HEK293 (cell line): ENCODE data around the gene SSR1.

Experiments
- CTCF ChIA-PET: fragments of 350-600 bp; formaldehyde crosslinking; extraction: SDS; loops from one replicate; lab custom pipeline; 2021; ENCODE audit warnings: antibody characterized with exemption; lab: Yijun Ruan, JAX
- POLR2A ChIA-PET: fragments of 300-600 bp; formaldehyde crosslinking; extraction: SDS; loops from one replicate; lab custom pipeline; 2020; ENCODE audit warnings: antibody characterized with exemption, inconsistent platforms; lab: Yijun Ruan, JAX
- H3K27ac ChIP-seq: fragments of 200-500 bp; sonication (Bioruptor generic); 2 replicates; pipeline ENCODE4 v1.5.1; 2014; ENCODE audit warnings: low read depth, low read length, control low read depth, inconsistent platforms; ENCODE audit errors: extremely low read depth
- H3K36me3 ChIP-seq, 2 experiments: fragments of 200-500 bp in 1 of 2; sonication (Bioruptor generic) in 1 of 2; 1 replicate in 1 of 2; 2 replicates in 1 of 2; pipeline ENCODE4 v1.5.1; 2014 to 2017; ENCODE audit warnings: inconsistent platforms in 2 of 2, low read length in 2 of 2; ENCODE audit not compliant: control insufficient read depth in 2 of 2, insufficient read depth in 1 of 2
- H3K4me1 ChIP-seq: fragments of 200-500 bp; sonication (Bioruptor generic); 2 replicates; pipeline ENCODE4 v1.5.1; 2014; ENCODE audit warnings: mild to moderate bottlenecking, low read length, inconsistent platforms; ENCODE audit not compliant: control insufficient read depth, insufficient read depth
- H3K4me3 ChIP-seq: 2 replicates; pipeline ENCODE4 v1.5.1; 2011; ENCODE audit warnings: low read depth, mild to moderate bottlenecking, control low read depth, low read length, moderate library complexity
- H3K9me3 ChIP-seq: fragments of 200-500 bp; sonication (Bioruptor generic); 2 replicates; pipeline ENCODE4 v1.5.1; 2014; ENCODE audit warnings: low read depth, low read length, inconsistent platforms; ENCODE audit not compliant: control insufficient read depth, insufficient read depth
- KLF10 ChIP-seq: fragments of 450-650 bp; IDR thresholded peaks from 2 replicates; pipeline ENCODE4 v1.5.1; 2018; ENCODE audit warnings: missing biosample characterization, mild to moderate bottlenecking, missing genetic modification characterization
- YY1 ChIP-seq: fragments of 450-650 bp; formaldehyde crosslinking; IDR thresholded peaks from 2 replicates; pipeline ENCODE4 v1.5.1; 2018; ENCODE audit warnings: missing biosample characterization, missing genetic modification characterization
- ZNF121 ChIP-seq: fragments of 450-650 bp; formaldehyde crosslinking; IDR thresholded peaks from 2 replicates; pipeline ENCODE4 v1.5.1; 2016; ENCODE audit warnings: missing biosample characterization, missing genetic modification characterization
- ZNF211 ChIP-seq: fragments of 450-650 bp; formaldehyde crosslinking; IDR thresholded peaks from 2 replicates; pipeline ENCODE4 v1.5.1; 2016; ENCODE audit warnings: low read depth, missing biosample characterization, missing genetic modification characterization
- ZNF214 ChIP-seq: fragments of 450-650 bp; formaldehyde crosslinking; IDR thresholded peaks from 2 replicates; pipeline ENCODE4 v1.5.1; 2017; ENCODE audit warnings: missing biosample characterization, mild to moderate bottlenecking, missing genetic modification characterization, borderline replicate concordance
- ZNF239 ChIP-seq: fragments of 450-650 bp; formaldehyde crosslinking; IDR thresholded peaks from 2 replicates; pipeline ENCODE4 v1.5.1; 2016; ENCODE audit warnings: missing biosample characterization, missing genetic modification characterization
- ZNF24 ChIP-seq: fragments of 450-650 bp; formaldehyde crosslinking; IDR thresholded peaks from 2 replicates; pipeline ENCODE4 v1.5.1; 2016; ENCODE audit warnings: missing biosample characterization, missing genetic modification characterization
- ZNF335 ChIP-seq: fragments of 450-650 bp; formaldehyde crosslinking; conservative IDR thresholded peaks from 2 replicates; pipeline ENCODE4 v1.5.1; 2016; ENCODE audit warnings: missing biosample characterization, missing genetic modification characterization
- ZNF48 ChIP-seq: fragments of 450-650 bp; formaldehyde crosslinking; IDR thresholded peaks from 2 replicates; pipeline ENCODE4 v1.5.1; 2016; ENCODE audit warnings: missing biosample characterization, missing genetic modification characterization
- ZNF530 ChIP-seq: fragments of 450-650 bp; formaldehyde crosslinking; IDR thresholded peaks from 2 replicates; pipeline ENCODE4 v1.5.1; 2016; ENCODE audit warnings: low read depth, missing biosample characterization, missing genetic modification characterization
- ZNF768 ChIP-seq: fragments of 450-650 bp; formaldehyde crosslinking; IDR thresholded peaks from 2 replicates; pipeline ENCODE4 v1.5.1; 2018; ENCODE audit warnings: missing biosample characterization, mild to moderate bottlenecking, missing genetic modification characterization
- ZNF785 ChIP-seq: fragments of 450-650 bp; formaldehyde crosslinking; IDR thresholded peaks from 2 replicates; pipeline ENCODE4 v1.5.1; 2016; ENCODE audit warnings: missing biosample characterization, missing genetic modification characterization
- TF ChIP-seq, protein P1 (sequence below): fragments of 450-650 bp; formaldehyde crosslinking; IDR thresholded peaks from 2 replicates; pipeline ENCODE4 v1.5.1; 2017; ENCODE audit warnings: missing biosample characterization, missing genetic modification characterization
- TF ChIP-seq, protein P2 (sequence below): fragments of 450-650 bp; formaldehyde crosslinking; IDR thresholded peaks from 2 replicates; pipeline ENCODE4 v1.5.1; 2016; ENCODE audit warnings: missing biosample characterization, missing genetic modification characterization
- TF ChIP-seq, protein P3 (sequence below): fragments of 450-650 bp; formaldehyde crosslinking; IDR thresholded peaks from 2 replicates; pipeline ENCODE4 v1.5.1; 2016; ENCODE audit warnings: missing biosample characterization, missing genetic modification characterization
- TF ChIP-seq, protein P4 (sequence below): fragments of 450-650 bp; formaldehyde crosslinking; IDR thresholded peaks from 2 replicates; pipeline ENCODE4 v1.5.1; 2016; ENCODE audit warnings: missing biosample characterization, missing genetic modification characterization, borderline replicate concordance
- TF ChIP-seq, protein P5 (sequence below): fragments of 450-650 bp; formaldehyde crosslinking; IDR thresholded peaks from 2 replicates; pipeline ENCODE4 v1.5.1; 2016; ENCODE audit warnings: missing biosample characterization, missing genetic modification characterization

The SSR1 gene

DNA sequence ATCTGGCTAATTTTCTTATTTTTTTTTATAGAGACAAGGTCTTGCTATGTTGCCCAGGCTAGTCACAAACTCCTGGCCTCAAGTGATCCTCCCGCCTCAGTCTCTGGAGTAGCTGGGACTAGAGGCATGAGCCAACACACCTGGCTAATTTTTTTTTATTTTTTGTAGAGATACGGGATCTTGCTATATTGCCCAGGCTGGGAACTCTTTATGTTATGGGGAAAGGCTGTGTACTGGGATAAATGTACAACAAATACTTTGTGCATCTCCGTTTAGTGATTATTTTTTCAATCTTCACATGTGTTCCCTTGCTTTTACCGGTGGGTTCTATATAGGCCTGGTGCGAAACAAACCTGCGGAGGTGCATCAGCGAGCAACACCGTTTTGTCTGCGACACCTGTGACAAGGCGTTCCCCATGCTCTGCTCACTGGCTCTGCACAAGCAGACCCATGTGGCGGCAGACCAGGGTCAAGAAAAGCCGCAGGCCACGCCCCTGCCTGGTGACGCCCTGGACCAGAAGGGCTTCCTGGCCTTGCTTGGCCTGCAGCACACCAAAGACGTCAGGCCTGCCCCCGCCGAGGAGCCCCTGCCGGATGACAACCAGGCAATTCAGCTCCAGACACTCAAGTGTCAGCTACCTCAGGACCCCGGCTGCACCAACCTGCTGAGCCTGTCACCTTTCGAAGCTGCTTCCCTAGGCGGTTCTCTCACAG lies 84.2 kb downstream of the SSR1 start:
- H3K36me3 ChIP-seq = peaks cover 17 to 81% of the 10 kb centered on the region in 2 experiments; a peak in 2 of 3 replicates
- ChIA-PET CTCF (interaction anchor here (0.7 to 0.9 kb wide), 2 partner anchors 10 to 15 kb away, joined by 3 to 5 read pairs; no protein-coding TSS in a partner anchor), POLR2A (interaction anchor here (0.7 kb wide), 1 partner anchor 273 kb away, joined by 8 read pairs; no protein-coding TSS in a partner anchor)
- H3K4me1 ChIP-seq = no peaks in the 10 kb centered on the region
- H3K9me3 ChIP-seq = no peaks in the 10 kb centered on the region
- H3K27ac ChIP-seq = no peak overlapping the region
- TF ChIP-seq ZNF121 (tag by site-specific recombination) (peak; percentile 76), ZNF214 (tag by site-specific recombination) (no peak), ZNF785 (tag by site-specific recombination) (no peak), ZNF768 (tag by site-specific recombination) (no peak)
- TF ChIP-seq, protein P1, sequence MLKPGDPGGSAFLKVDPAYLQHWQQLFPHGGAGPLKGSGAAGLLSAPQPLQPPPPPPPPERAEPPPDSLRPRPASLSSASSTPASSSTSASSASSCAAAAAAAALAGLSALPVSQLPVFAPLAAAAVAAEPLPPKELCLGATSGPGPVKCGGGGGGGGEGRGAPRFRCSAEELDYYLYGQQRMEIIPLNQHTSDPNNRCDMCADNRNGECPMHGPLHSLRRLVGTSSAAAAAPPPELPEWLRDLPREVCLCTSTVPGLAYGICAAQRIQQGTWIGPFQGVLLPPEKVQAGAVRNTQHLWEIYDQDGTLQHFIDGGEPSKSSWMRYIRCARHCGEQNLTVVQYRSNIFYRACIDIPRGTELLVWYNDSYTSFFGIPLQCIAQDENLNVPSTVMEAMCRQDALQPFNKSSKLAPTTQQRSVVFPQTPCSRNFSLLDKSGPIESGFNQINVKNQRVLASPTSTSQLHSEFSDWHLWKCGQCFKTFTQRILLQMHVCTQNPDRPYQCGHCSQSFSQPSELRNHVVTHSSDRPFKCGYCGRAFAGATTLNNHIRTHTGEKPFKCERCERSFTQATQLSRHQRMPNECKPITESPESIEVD (tag by site-specific recombination) = no peak
- TF ChIP-seq, protein P2, sequence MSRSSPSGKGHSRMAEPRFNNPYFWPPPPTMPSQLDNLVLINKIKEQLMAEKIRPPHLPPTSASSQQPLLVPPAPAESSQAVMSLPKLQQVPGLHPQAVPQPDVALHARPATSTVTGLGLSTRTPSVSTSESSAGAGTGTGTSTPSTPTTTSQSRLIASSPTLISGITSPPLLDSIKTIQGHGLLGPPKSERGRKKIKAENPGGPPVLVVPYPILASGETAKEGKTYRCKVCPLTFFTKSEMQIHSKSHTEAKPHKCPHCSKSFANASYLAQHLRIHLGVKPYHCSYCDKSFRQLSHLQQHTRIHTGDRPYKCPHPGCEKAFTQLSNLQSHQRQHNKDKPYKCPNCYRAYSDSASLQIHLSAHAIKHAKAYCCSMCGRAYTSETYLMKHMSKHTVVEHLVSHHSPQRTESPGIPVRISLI = 0 out of 2 replicates have a peak, but pooled peaks have one; percentile 9
- TF ChIP-seq, all 188 proteins: peak for 2
- H3K4me3 ChIP-seq = no peak overlapping the region

DNA sequence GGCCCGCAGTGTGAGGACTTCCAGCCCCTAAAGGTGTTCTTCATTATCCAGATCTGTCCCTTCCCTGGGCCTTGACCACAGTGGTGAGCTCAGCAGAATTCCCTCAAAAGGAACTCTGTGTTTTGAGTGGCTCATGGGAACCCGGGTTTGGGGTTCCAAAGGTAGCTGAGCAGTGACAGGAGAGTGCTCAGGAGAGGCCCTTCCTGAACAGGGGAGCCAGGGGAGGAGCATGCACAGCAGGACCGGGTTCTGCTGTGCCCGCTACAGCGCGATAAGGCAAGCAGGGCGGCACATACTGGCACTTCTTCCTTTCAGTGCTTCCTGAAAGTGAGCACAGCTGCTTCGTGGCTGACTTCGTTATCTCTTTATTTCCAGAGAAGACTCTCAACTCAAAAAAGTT lies 88.3 kb downstream of the SSR1 start:
- H3K4me3 ChIP-seq = no peak overlapping the region
- H3K9me3 ChIP-seq = no peaks in the 10 kb centered on the region
- CTCF ChIA-PET = interaction anchor here (0.6 to 1.2 kb wide), 4 partner anchors 12 to 466 kb away, joined by 3 to 8 read pairs (median 5); no protein-coding TSS in a partner anchor
- H3K27ac ChIP-seq = no peak overlapping the region
- H3K36me3 ChIP-seq = peaks cover 24 to 68% of the 10 kb centered on the region in 2 experiments; a peak in 2 of 3 replicates
- no peaks in the 10 kb centered on the region for H3K4me1 ChIP-seq
- TF ChIP-seq, protein P3, sequence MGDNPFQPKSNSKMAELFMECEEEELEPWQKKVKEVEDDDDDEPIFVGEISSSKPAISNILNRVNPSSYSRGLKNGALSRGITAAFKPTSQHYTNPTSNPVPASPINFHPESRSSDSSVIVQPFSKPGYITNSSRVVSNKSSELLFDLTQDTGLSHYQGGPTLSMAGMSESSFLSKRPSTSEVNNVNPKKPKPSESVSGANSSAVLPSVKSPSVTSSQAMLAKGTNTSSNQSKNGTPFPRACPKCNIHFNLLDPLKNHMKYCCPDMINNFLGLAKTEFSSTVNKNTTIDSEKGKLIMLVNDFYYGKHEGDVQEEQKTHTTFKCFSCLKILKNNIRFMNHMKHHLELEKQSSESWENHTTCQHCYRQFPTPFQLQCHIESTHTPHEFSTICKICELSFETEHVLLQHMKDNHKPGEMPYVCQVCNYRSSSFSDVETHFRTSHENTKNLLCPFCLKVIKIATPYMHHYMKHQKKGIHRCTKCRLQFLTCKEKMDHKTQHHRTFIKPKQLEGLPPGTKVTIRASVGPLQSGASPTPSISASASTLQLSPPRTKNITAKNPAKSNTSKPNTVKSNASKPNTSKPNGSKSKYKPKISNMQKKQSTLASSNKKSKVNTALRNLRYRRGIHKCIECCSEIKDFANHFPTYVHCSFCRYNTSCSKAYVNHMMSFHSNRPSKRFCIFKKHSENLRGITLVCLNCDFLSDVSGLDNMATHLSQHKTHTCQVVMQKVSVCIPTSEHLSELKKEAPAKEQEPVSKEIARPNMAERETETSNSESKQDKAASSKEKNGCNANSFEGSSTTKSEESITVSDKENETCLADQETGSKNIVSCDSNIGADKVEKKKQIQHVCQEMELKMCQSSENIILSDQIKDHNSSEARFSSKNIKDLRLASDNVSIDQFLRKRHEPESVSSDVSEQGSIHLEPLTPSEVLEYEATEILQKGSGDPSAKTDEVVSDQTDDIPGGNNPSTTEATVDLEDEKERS (tag by site-specific recombination) = no peak
- TF ChIP-seq, protein P4, sequence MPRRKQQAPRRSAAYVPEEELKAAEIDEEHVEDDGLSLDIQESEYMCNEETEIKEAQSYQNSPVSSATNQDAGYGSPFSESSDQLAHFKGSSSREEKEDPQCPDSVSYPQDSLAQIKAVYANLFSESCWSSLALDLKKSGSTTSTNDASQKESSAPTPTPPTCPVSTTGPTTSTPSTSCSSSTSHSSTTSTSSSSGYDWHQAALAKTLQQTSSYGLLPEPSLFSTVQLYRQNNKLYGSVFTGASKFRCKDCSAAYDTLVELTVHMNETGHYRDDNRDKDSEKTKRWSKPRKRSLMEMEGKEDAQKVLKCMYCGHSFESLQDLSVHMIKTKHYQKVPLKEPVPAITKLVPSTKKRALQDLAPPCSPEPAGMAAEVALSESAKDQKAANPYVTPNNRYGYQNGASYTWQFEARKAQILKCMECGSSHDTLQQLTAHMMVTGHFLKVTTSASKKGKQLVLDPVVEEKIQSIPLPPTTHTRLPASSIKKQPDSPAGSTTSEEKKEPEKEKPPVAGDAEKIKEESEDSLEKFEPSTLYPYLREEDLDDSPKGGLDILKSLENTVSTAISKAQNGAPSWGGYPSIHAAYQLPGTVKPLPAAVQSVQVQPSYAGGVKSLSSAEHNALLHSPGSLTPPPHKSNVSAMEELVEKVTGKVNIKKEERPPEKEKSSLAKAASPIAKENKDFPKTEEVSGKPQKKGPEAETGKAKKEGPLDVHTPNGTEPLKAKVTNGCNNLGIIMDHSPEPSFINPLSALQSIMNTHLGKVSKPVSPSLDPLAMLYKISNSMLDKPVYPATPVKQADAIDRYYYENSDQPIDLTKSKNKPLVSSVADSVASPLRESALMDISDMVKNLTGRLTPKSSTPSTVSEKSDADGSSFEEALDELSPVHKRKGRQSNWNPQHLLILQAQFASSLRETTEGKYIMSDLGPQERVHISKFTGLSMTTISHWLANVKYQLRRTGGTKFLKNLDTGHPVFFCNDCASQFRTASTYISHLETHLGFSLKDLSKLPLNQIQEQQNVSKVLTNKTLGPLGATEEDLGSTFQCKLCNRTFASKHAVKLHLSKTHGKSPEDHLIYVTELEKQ (tag by site-specific recombination) = no peak
- TF ChIP-seq ZNF24 (tag by site-specific recombination) = no peak
- no peak for TF ChIP-seq ZNF530 (tag by site-specific recombination)
- no peak for TF ChIP-seq ZNF211
- no peak for TF ChIP-seq ZNF239 (tag by site-specific recombination)
- no peak for TF ChIP-seq ZNF335 (tag by site-specific recombination)
- TF ChIP-seq, protein P5, sequence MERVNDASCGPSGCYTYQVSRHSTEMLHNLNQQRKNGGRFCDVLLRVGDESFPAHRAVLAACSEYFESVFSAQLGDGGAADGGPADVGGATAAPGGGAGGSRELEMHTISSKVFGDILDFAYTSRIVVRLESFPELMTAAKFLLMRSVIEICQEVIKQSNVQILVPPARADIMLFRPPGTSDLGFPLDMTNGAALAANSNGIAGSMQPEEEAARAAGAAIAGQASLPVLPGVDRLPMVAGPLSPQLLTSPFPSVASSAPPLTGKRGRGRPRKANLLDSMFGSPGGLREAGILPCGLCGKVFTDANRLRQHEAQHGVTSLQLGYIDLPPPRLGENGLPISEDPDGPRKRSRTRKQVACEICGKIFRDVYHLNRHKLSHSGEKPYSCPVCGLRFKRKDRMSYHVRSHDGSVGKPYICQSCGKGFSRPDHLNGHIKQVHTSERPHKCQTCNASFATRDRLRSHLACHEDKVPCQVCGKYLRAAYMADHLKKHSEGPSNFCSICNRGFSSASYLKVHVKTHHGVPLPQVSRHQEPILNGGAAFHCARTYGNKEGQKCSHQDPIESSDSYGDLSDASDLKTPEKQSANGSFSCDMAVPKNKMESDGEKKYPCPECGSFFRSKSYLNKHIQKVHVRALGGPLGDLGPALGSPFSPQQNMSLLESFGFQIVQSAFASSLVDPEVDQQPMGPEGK (tag by site-specific recombination) = no peak
- no peak for TF ChIP-seq ZNF48 (tag by site-specific recombination)
- TF ChIP-seq KLF10 (tag by site-specific recombination) = no peak
- no peak for TF ChIP-seq YY1 (tag by site-specific recombination)
- TF ChIP-seq, all 188 proteins: peak for 0
- POLR2A ChIA-PET = no interaction called here
